ENCODE data around the gene CAV2.

- TF ChIP-seq CTCF (conservative IDR thresholded peaks at IDR 0.05; ENCODE audit: low read depth, low read length), result no peak
- no peak for TF ChIP-seq EZH2 (IDR thresholded peaks at IDR 0.05; ENCODE audit: borderline replicate concordance, low read depth, low read length, poor library complexity, severe bottlenecking)
These were observed 49.8 kb downstream of the CAV2 start for GRCh38 chr7:116549370-116549769.
